ENCODE measurements around the gene ZRANB1. TPM values are rescaled to one million over a fixed set of nuclear protein-coding genes. Genes with fewer than 3 reads are reported as not detected.

Gene ZRANB1
- total RNA-seq, 2 donors from 2014 or later, result 24.1 to 24.9 TPM

GRCh38 chr10:125027871-125028869 lies 86.2 kb downstream of the ZRANB1 start:
- Histone ChIP-seq H3K9me3 (no peaks in the 10 kb centered on the region), H3K4me1 (peaks cover 0 to 50% of the 10 kb centered on the region in 2 donors), H3K36me3 (peaks cover 15% of the 10 kb centered on the region), H3K27ac (peak overlapping the region; percentile 65 to 66), H3K27me3 (no peaks in the 10 kb centered on the region), H3K4me3 (no peak overlapping the region)
- no peak for DNase-seq (ENCODE audit: low spot score)
- no peak for TF ChIP-seq CTCF (IDR thresholded peaks at IDR 0.05)

- TF ChIP-seq CTCF (IDR thresholded peaks at IDR 0.05), result no peak
- Histone ChIP-seq H3K27me3 (no peaks in the 10 kb centered on the region), H3K9me3 (no peaks in the 10 kb centered on the region), H3K4me3 (no peak overlapping the region), H3K27ac (no peak overlapping the region), H3K36me3 (peaks cover 15% of the 10 kb centered on the region), H3K4me1 (peaks cover 0 to 38% of the 10 kb centered on the region in 2 donors)
- no peak for DNase-seq (ENCODE audit: low spot score)
Observed at GRCh38 chr10:125029584-125030242, 87.8 kb downstream of the ZRANB1 start.

- TF ChIP-seq CTCF (IDR thresholded peaks at IDR 0.05), result no peak
- no peak overlapping the region for H3K27ac ChIP-seq
Observed at GRCh38 chr10:125030567-125031197, 88.8 kb downstream of the ZRANB1 start.

GRCh38 chr10:125032474-125033020 lies 90.6 kb downstream of the ZRANB1 start:
- Histone ChIP-seq H3K4me1 (peaks cover 0 to 51% of the 10 kb centered on the region in 2 donors), H3K9me3 (no peaks in the 10 kb centered on the region), H3K27me3 (no peaks in the 10 kb centered on the region), H3K36me3 (peaks cover 4% of the 10 kb centered on the region), H3K4me3 (no peak overlapping the region), H3K27ac (no peak overlapping the region)
- no peak for DNase-seq (ENCODE audit: low spot score)
- no peak for TF ChIP-seq CTCF (IDR thresholded peaks at IDR 0.05)

More at GRCh38 chr10:125030567-125031197, 88.8 kb downstream of the ZRANB1 start:
- no peak for DNase-seq (ENCODE audit: low spot score)
- Histone ChIP-seq H3K4me1 (peaks cover 0 to 38% of the 10 kb centered on the region in 2 donors), H3K4me3 (no peak overlapping the region), H3K27me3 (no peaks in the 10 kb centered on the region), H3K9me3 (no peaks in the 10 kb centered on the region), H3K36me3 (peaks cover 15% of the 10 kb centered on the region)

GRCh38 chr10:125033146-125033924 lies 91.4 kb downstream of the ZRANB1 start:
- no peaks in the 10 kb centered on the region for H3K9me3 ChIP-seq
- H3K27me3 ChIP-seq, result no peaks in the 10 kb centered on the region
- TF ChIP-seq CTCF (IDR thresholded peaks at IDR 0.05), result no peak
- H3K27ac ChIP-seq, result no peak overlapping the region
- H3K4me1 ChIP-seq, result peaks cover 0 to 55% of the 10 kb centered on the region in 2 donors
- H3K36me3 ChIP-seq, result peaks cover 9% of the 10 kb centered on the region
- no peak for DNase-seq (ENCODE audit: low spot score)
- H3K4me3 ChIP-seq, result no peak overlapping the region
